GM20000 (cell line): ENCODE measurements around the gene FHAD1.

Source experiments
- DNase-seq: peaks from one replicate; pipeline ENCODE4 v3.0.0; 2012; ENCODE audit warnings: low spot score
- TF ChIP-seq, protein P1 (sequence below): IDR thresholded peaks from 2 replicates; pipeline ENCODE4 v1.5.1; 2012; ENCODE audit warnings: mild to moderate bottlenecking, control low read depth; ENCODE audit errors: extremely low read depth, missing control alignments

FHAD1 gene

DNA sequence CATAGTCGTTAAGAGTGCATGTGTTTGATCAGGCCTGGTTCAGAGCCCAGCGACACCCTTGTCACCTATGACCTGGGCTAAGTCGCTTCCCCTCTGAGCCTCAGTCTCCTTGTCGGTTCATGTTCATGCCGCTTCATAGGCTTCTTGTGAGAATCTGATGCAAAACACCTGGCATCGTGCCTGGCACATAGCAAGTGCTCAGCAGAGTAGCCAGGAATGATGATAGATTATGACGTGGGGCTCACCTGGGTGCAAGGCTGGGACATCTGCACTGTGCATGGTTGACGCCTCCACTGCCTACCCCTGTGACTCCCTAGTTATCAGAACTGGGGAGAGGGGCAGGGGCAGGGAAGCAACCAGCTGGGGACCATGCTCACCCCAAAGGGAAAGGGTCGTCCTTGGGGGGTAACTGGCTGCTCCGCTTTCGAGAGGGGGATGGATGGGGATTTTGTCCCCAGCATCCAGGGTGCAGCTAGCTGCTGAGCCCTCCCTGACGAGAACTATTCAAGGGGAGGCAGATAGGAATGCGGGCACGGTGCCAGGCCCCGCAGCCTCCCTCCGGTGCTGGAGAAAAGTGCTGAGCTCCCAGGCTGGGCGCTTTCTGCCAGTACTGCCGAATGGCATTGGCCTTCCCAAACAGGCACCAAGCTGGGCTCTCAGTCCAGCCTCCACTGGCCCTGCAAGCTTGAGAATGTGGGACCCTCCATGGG is 171.9 kb downstream of the FHAD1 start:
- DNase-seq, result no peak
- TF ChIP-seq, protein P1, sequence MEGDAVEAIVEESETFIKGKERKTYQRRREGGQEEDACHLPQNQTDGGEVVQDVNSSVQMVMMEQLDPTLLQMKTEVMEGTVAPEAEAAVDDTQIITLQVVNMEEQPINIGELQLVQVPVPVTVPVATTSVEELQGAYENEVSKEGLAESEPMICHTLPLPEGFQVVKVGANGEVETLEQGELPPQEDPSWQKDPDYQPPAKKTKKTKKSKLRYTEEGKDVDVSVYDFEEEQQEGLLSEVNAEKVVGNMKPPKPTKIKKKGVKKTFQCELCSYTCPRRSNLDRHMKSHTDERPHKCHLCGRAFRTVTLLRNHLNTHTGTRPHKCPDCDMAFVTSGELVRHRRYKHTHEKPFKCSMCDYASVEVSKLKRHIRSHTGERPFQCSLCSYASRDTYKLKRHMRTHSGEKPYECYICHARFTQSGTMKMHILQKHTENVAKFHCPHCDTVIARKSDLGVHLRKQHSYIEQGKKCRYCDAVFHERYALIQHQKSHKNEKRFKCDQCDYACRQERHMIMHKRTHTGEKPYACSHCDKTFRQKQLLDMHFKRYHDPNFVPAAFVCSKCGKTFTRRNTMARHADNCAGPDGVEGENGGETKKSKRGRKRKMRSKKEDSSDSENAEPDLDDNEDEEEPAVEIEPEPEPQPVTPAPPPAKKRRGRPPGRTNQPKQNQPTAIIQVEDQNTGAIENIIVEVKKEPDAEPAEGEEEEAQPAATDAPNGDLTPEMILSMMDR, result no peak

DNA sequence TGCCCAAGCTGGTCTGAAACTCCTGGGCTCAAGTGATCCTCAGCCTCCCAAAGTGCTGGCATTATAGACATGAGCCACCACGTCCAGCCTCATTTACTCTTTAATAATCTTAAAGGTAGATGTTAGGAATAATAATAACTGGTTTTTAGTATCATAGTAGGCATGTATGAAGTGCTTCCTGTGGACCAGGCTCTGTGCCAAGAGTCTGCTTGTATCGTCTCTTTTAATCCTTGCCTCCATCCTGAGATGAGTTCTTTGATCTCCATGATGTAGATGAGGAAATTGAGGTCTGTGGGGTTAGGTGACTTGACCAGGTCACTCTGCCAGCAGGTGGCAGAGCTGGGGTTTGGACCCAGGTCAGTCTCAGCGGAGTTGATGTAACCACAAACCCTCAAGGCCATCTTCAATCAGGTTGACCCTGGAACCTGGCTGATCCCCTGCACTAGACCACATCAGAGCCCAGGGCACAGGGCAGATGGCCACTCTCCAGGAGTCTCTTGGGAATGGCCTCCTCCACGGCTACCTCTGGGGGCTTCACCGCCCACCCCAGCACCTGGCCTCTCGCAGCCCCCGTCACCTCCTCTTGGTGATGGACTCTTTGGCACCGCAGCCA is 173.9 kb downstream of the FHAD1 start:
- TF ChIP-seq, protein P1, result no peak

DNA sequence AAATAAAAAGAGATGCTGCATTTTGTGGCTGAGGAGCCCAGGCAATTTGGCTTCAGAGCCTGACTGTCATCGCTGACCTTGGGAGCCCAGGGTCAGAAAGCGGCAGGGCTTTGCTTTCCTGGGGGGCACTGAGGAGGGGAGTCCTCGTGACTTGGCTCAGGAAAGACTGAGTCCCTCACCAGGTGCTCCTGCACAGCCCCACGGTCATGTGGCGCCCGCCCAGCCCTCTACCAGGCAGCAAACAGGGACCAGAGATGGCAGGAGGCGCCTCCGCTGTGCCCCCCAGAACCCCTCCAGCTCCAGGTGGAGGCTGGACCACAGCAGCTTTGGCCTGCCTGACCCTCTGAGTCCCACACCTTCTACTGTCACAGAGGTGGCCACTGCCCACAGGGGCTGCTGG is 175.8 kb downstream of the FHAD1 start:
- TF ChIP-seq, protein P1, result no peak
- DNase-seq, result no peak

More for the DNA sequence above, 173.9 kb downstream of the FHAD1 start:
- no peak for DNase-seq

DNA sequence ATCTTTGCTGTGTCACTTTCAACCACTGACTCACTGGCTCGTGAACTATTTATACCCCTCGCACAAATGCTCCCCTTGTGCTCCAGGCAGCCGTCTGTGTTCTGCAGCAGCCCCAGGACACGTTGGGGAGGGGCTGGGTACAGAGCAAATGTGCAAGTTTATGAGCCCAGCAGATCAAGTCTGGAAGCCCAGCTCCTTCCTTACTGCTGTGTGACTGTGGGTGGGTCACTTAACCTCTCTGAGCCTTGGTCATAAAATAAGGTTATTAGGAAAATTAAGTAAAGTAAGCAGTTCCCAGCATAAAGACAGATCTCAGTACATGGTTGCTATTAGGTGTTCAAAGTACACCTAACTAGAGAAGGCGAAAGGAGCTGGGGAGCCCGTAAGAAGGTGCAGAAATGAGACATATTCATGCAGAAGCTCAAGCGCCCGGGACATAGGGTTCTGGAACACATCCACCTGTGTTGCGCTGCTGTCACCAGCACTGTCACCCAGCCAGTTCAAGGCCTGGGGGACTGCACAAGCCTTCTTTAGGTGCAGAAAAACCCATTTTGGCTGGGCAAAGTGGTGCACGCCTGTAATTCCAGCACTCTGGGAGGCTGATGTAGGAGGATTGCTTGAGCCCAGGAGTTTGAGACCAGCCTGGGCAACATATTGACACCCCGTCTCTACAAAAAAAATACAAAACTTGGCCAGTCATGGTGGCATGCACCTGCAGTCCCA is 176.5 kb downstream of the FHAD1 start:
- TF ChIP-seq, protein P1, result no peak

DNA sequence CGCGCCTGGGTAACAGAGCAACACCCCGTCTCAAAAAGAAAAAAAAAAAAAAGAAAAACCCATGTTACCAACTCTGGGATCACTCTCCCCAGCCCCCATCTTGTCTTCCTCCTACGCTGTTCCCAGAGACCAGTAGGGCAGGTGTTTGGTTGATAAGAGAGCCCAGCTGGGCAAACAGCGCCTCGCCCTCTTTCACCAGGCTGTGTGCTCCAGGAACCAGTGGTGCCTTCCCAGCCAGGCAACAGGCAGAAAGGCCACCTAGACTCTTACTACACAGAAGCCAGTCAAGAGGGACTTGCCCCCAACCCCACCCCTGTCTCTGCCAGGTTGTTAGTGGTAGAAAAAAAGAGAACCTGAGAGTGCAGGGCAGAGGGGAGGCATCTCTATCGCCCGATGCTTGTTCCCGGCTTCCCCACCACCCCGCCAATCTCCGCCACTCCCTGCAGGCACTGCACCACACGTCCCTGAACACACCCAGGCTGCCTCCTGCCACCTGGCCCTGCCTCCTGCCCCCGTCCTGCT is 177.2 kb downstream of the FHAD1 start:
- TF ChIP-seq, protein P1, result no peak
- no peak for DNase-seq

More for the DNA sequence above, 176.5 kb downstream of the FHAD1 start:
- DNase-seq, result no peak

DNA sequence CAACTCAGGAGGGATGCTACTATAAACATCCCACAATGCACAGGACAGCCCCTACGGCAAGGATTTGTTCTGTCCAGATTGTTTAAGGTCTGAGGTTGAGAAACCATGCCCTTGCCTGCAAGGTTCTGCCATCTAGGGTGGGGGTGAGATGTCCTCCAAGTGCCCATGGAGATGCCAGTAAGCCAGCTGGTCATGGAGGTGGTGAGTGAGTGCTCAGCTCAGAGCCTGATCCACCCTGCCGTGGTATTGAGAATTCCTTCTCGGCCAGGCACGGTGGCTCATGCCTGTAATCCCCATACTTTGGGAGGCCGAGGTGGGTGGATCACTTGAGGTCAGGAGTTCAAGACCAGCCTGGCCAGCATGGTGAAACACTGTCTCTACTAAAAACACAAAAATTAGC is 178.0 kb downstream of the FHAD1 start:
- no peak for DNase-seq
- TF ChIP-seq, protein P1, result no peak

DNA sequence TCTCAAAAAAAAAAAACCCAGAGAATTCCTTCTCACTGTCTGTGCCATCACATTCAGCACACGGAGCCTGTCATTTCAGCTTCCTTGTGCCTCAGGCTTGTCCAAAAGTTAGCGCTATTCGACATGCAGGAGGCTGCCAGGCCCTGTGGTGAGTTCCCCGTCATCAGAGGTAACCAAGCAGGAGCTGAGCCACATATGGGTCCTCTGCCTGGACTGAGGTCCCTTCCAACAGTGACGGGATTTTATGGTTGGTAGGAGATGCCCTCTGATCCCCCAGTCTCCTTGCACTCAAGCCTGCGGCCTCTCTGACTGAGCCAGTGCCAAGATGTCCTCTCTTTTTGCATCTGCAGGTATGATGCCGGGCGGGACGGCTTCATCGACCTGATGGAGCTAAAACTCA is 178.5 kb downstream of the FHAD1 start:
- TF ChIP-seq, protein P1, result no peak

More for the DNA sequence above, 178.5 kb downstream of the FHAD1 start:
- DNase-seq, result no peak
